ENCODE data around the gene CAMTA1. TPM values are rescaled to one million over a fixed set of nuclear protein-coding genes. Genes with fewer than 3 reads are reported as not detected.

CAMTA1 gene
- total RNA-seq, 4 donors from 2014 or later: 45.3 to 68.9 (median 62.0) TPM

GRCh38 chr1:7046891-7047290 lies 261.6 kb downstream of the CAMTA1 start:
- ATAC-seq (ENCODE audit: low FRiP score) (no peak), DNase-seq (ENCODE audit: low spot score) (no peak)
- TF ChIP-seq CTCF (IDR thresholded peaks at IDR 0.05): no peak

- no peak for DNase-seq (ENCODE audit: low spot score)
- ATAC-seq (ENCODE audit: low FRiP score): no peak
- TF ChIP-seq CTCF (IDR thresholded peaks at IDR 0.05): no peak
Observed at GRCh38 chr1:7047866-7048265, 262.6 kb downstream of the CAMTA1 start.

- DNase-seq (ENCODE audit: low spot score) (no peak), ATAC-seq (ENCODE audit: low FRiP score) (no peak)
- no peak for TF ChIP-seq CTCF (IDR thresholded peaks at IDR 0.05)
Observed at GRCh38 chr1:7048395-7048794, 263.1 kb downstream of the CAMTA1 start.

- no peak for TF ChIP-seq CTCF (IDR thresholded peaks at IDR 0.05)
Observed at GRCh38 chr1:7049913-7050625, 264.8 kb downstream of the CAMTA1 start.

GRCh38 chr1:7050751-7051665 lies 265.8 kb downstream of the CAMTA1 start:
- DNase-seq (ENCODE audit: low spot score): no peak
- no peak for ATAC-seq (ENCODE audit: low FRiP score)
- TF ChIP-seq CTCF (IDR thresholded peaks at IDR 0.05): no peak

More at GRCh38 chr1:7049913-7050625, 264.8 kb downstream of the CAMTA1 start:
- ATAC-seq (ENCODE audit: low FRiP score): no peak
- no peak for DNase-seq (ENCODE audit: low spot score)

GRCh38 chr1:7052701-7053100 lies 267.4 kb downstream of the CAMTA1 start:
- no peak for ATAC-seq (ENCODE audit: low FRiP score)
- no peak for TF ChIP-seq CTCF (IDR thresholded peaks at IDR 0.05)
- DNase-seq (ENCODE audit: low spot score): no peak

All from omental fat pad (tissue), 4 donors.